KBM-7 (cell line): ENCODE results near the gene RPS18.
A peak's percentile ranks its signal among the peaks of the same experiment; 100 is the strongest.

Experiments used
- DNase-seq: peaks from one replicate; pipeline ENCODE4 v3.0.0-alpha.2; 2015
- in situ Hi-C: fragments of 300-500 bp; cut with MboI; formaldehyde crosslinking; loops from 2 replicates; pipeline ENCODE4 v1.14.3; 2020; ENCODE audit warnings: low sequenced_read_pairs, low pct_unique_long_range_greater_than_20kb, mixed read lengths

The RPS18 gene

GRCh38 chr6:33305052-33305451 is 33.2 kb downstream of the RPS18 start:
- in situ Hi-C loops = no loop called here
- no peak for DNase-seq

GRCh38 chr6:33306356-33306755 is 34.5 kb downstream of the RPS18 start:
- in situ Hi-C loops = no loop called here
- DNase-seq = no peak

- in situ Hi-C loops = no loop called here
These were observed 40.7 kb downstream of the RPS18 start for GRCh38 chr6:33312361-33313104.

GRCh38 chr6:33313105-33313708 is 41.3 kb downstream of the RPS18 start:
- DNase-seq = peak; percentile 77
- in situ Hi-C loops = no loop called here

More at GRCh38 chr6:33312361-33313104, 40.7 kb downstream of the RPS18 start:
- DNase-seq = peak; percentile 62

- peak; percentile 73 for DNase-seq
- in situ Hi-C loops = no loop called here
These were observed 42.0 kb downstream of the RPS18 start, which contains the start of gene TAPBP for GRCh38 chr6:33313709-33314514. Gene TAPBP, minus strand, starts transcription at chr6:33314078. Its CDS starts 37 bp downstream, at chr6:33314041.

GRCh38 chr6:33314515-33314942 is 42.7 kb downstream of the RPS18 start:
- peak; percentile 67 for DNase-seq
- in situ Hi-C loops = no loop called here

GRCh38 chr6:33314943-33315792 is 43.3 kb downstream of the RPS18 start:
- in situ Hi-C loops = no loop called here
- no peak for DNase-seq

GRCh38 chr6:33315793-33316602 is 44.1 kb downstream of the RPS18 start:
- in situ Hi-C loops = no loop called here
- DNase-seq = no peak

- in situ Hi-C loops = no loop called here
These were observed 44.9 kb downstream of the RPS18 start for GRCh38 chr6:33316603-33317418.

GRCh38 chr6:33317419-33317668 is 45.5 kb downstream of the RPS18 start:
- DNase-seq = no peak
- in situ Hi-C loops = no loop called here

More at GRCh38 chr6:33316603-33317418, 44.9 kb downstream of the RPS18 start:
- no peak for DNase-seq

GRCh38 chr6:33317669-33318425 is 46.0 kb downstream of the RPS18 start, which contains the start of gene ZBTB22:
Gene ZBTB22, minus strand, starts transcription at chr6:33317744. Its CDS starts 828 bp downstream, at chr6:33316916.
- DNase-seq = peak; percentile 97
- in situ Hi-C loops = no loop called here

GRCh38 chr6:33318426-33319073 is 46.7 kb downstream of the RPS18 start:
- in situ Hi-C loops = no loop called here

GRCh38 chr6:33319939-33320314 is 48.1 kb downstream of the RPS18 start:
- DNase-seq = no peak
- in situ Hi-C loops = no loop called here

More at GRCh38 chr6:33318426-33319073, 46.7 kb downstream of the RPS18 start:
- no peak for DNase-seq

GRCh38 chr6:33320315-33321181 is 48.7 kb downstream of the RPS18 start:
- DNase-seq = no peak
- in situ Hi-C loops = no loop called here

- in situ Hi-C loops = no loop called here
These were observed 49.4 kb downstream of the RPS18 start for GRCh38 chr6:33321227-33321626.

GRCh38 chr6:33323623-33323948 is 51.7 kb downstream of the RPS18 start:
- DNase-seq = peak; percentile 27
- in situ Hi-C loops = no loop called here

More at GRCh38 chr6:33321227-33321626, 49.4 kb downstream of the RPS18 start:
- no peak for DNase-seq
